Measurements from ENCODE around the gene PTPRA. TPM values are rescaled to one million over a fixed set of nuclear protein-coding genes. Genes with fewer than 3 reads are reported as not detected.

The PTPRA gene
- total and polyA plus RNA-seq, 10 of the 15 experiments (the other 5 are each of a cell fraction or from before 2014, with no cell fraction given): 3.9 to 62.1 (median 34.6) TPM

GRCh38 chr20:3085571-3086072 is 212.3 kb downstream of the PTPRA start:
- H3K27ac ChIP-seq (ENCODE audit: control insufficient read depth, insufficient read depth): no peak overlapping the region
- no TSS peak for BruUV-seq (replicated peaks)
- H2AFZ ChIP-seq (ENCODE audit: control insufficient read depth, low read depth, low read length): no peak overlapping the region
- peaks cover 15 to 20% of the 10 kb centered on the region in 2 experiments for H3K27me3 ChIP-seq (replicated peaks in 1 of 2; ENCODE audit: control insufficient read depth in 2 of 2, insufficient read depth in 2 of 2, low read length in 1 of 2)
- intact Hi-C loops (cut with micrococcal nuclease; ENCODE audit: unreplicated experiment): no loop called here
- H4K20me1 ChIP-seq (ENCODE audit: control insufficient read depth, insufficient read depth): no peaks in the 10 kb centered on the region
- ATAC-seq: no peak
- H3K9me3 ChIP-seq (replicated peaks; ENCODE audit: control insufficient read depth, insufficient read depth, low read length): no peaks in the 10 kb centered on the region
- no peak overlapping the region for H3K4me2 ChIP-seq (ENCODE audit: control insufficient read depth, insufficient read depth)
- no peak overlapping the region for H3K9ac ChIP-seq (ENCODE audit: control insufficient read depth, insufficient read depth, low read length)
- RAD21 ChIA-PET (ENCODE audit: unreplicated experiment): no interaction called here
- POLR2A ChIA-PET: no interaction called here
- no peak for FAIRE-seq
- H3K4me3 ChIP-seq: no peak overlapping the region
- SMC1A ChIA-PET (ENCODE audit: uncharacterized antibody, unreplicated experiment): no interaction called here
- H3K4me1 ChIP-seq (ENCODE audit: control insufficient read depth, insufficient read depth, low read length): no peaks in the 10 kb centered on the region
- CTCF ChIA-PET: interaction anchor here (0.9 kb wide), 1 partner anchor 32 kb away, joined by 3 read pairs; no protein-coding TSS in a partner anchor
- WGBS (ENCODE audit: insufficient coverage, insufficient replicate concordance, low lambda C conversion rate, missing lambda C conversion rate): 65% methylated on average over 8 of the region's 8 CpGs
- H3K79me2 ChIP-seq (ENCODE audit: control insufficient read depth, insufficient read depth, low read length): no peaks in the 10 kb centered on the region
- no peak for DNase-seq (ENCODE audit: low read depth, low spot score)
- no peaks in the 10 kb centered on the region for H3K36me3 ChIP-seq (ENCODE audit: control insufficient read depth in 2 of 2, insufficient read depth in 2 of 2, low read length in 1 of 2)
- in situ Hi-C loops (cut with MboI): no loop called here
- TF ChIP-seq BCL3 (IDR thresholded peaks at IDR 0.05; ENCODE audit: borderline replicate concordance, insufficient read depth, low read depth, low read length, poor library complexity, severe bottlenecking) (no peak), CUX1 (IDR thresholded peaks at IDR 0.05; ENCODE audit: insufficient replicate concordance, low read depth, low read length) (no peak), ZNF622 (IDR thresholded peaks at IDR 0.05) (no peak), STAT1 (conservative IDR thresholded peaks at IDR 0.05) (no peak), CREM (IDR thresholded peaks at IDR 0.05; ENCODE audit: low read depth) (no peak), POLR2AphosphoS5 (IDR thresholded peaks at IDR 0.05; ENCODE audit: low read length) (no peak), SMC3 (IDR thresholded peaks at IDR 0.05; ENCODE audit: borderline replicate concordance, low read length) (no peak), TAF1 (IDR thresholded peaks at IDR 0.05; ENCODE audit: borderline replicate concordance, low read depth, low read length) (no peak), SIN3A (IDR thresholded peaks at IDR 0.05; ENCODE audit: low read depth, low read length) (no peak), MXI1 (IDR thresholded peaks at IDR 0.05; ENCODE audit: low read depth, low read length) (no peak), RBBP5 (conservative IDR thresholded peaks at IDR 0.05) (no peak), ZBTB40 (IDR thresholded peaks at IDR 0.05; ENCODE audit: borderline replicate concordance) (no peak), NFYA (IDR thresholded peaks at IDR 0.05; ENCODE audit: borderline replicate concordance, low read depth, low read length) (no peak)
